Loucy (cell line): ENCODE results near the gene TRIM26.

ENCODE experiments used
- H2AFZ ChIP-seq: fragments of 200-600 bp; sonication (generic); 2 replicates; pipeline ENCODE4 v1.6.0; 2016; ENCODE audit warnings: antibody characterized with exemption, mild to moderate bottlenecking, low read length, moderate library complexity
- H3F3A ChIP-seq: fragments of 200-600 bp; 2 replicates; pipeline ENCODE4 v1.6.0; 2016; ENCODE audit warnings: antibody characterized with exemption, low read depth, mild to moderate bottlenecking
- H3K27me3 ChIP-seq: fragments of 200-600 bp; sonication (generic); 2 replicates; pipeline ENCODE4 v1.6.1; 2014; ENCODE audit warnings: low read length, mild to moderate bottlenecking; ENCODE audit not compliant: insufficient read depth, poor library complexity, severe bottlenecking
- H3K36me3 ChIP-seq: fragments of 200-600 bp; sonication (generic); 2 replicates; pipeline ENCODE4 v1.6.1; 2016; ENCODE audit warnings: low read length; ENCODE audit not compliant: insufficient read depth
- H3K4me1 ChIP-seq: fragments of 200-600 bp; sonication (generic); 2 replicates; pipeline ENCODE4 v1.5.1; 2014; ENCODE audit warnings: low read length, mild to moderate bottlenecking; ENCODE audit not compliant: insufficient read depth, poor library complexity, severe bottlenecking
- H3K4me2 ChIP-seq: fragments of 200-600 bp; sonication (generic); 2 replicates; pipeline ENCODE4 v1.6.0; 2014; ENCODE audit warnings: antibody characterized with exemption, low read length, low read depth, mild to moderate bottlenecking; ENCODE audit not compliant: poor library complexity, severe bottlenecking
- H3K4me3 ChIP-seq: fragments of 200-600 bp; sonication (generic); 2 replicates; pipeline ENCODE4 v1.5.1; 2014; ENCODE audit warnings: low read length, mild to moderate bottlenecking, mixed read lengths; ENCODE audit not compliant: poor library complexity, severe bottlenecking
- H3K79me2 ChIP-seq: fragments of 200-600 bp; sonication (generic); 2 replicates; pipeline ENCODE4 v1.6.1; 2014; ENCODE audit warnings: low read length; ENCODE audit not compliant: insufficient read depth
- H3K9ac ChIP-seq: fragments of 200-600 bp; sonication (generic); 2 replicates; pipeline ENCODE4 v1.6.0; 2014; ENCODE audit warnings: mild to moderate bottlenecking, low read depth, low read length, moderate library complexity; ENCODE audit not compliant: poor library complexity, severe bottlenecking
- H3K9me2 ChIP-seq: fragments of 200-600 bp; sonication (generic); replicated peaks from 2 replicates; pipeline ENCODE4 v1.6.1; 2016; ENCODE audit warnings: low read depth, low read length, mixed read lengths
- H3K9me3 ChIP-seq: fragments of 200-600 bp; sonication (generic); 2 replicates; pipeline ENCODE4 v1.6.1; 2014; ENCODE audit warnings: mild to moderate bottlenecking, antibody characterized with exemption, low read length, low read depth; ENCODE audit not compliant: insufficient read depth
- H4K20me1 ChIP-seq: fragments of 200-600 bp; sonication (generic); 2 replicates; pipeline ENCODE4 v1.6.0; 2014; ENCODE audit warnings: antibody characterized with exemption, low read length, mild to moderate bottlenecking; ENCODE audit not compliant: insufficient read depth, poor library complexity, severe bottlenecking
- EZH2phosphoT487 ChIP-seq: fragments of 200-600 bp; IDR thresholded peaks from 2 replicates; pipeline ENCODE4 v1.6.1; 2018; ENCODE audit warnings: antibody characterized with exemption, mild to moderate bottlenecking, moderate library complexity, borderline replicate concordance
- TF ChIP-seq, protein P1 (sequence below): fragments of 200-600 bp; sonication (generic); conservative IDR thresholded peaks from 2 replicates; pipeline ENCODE4 v1.5.1; 2014; ENCODE audit warnings: mild to moderate bottlenecking, antibody characterized with exemption, low read length

TRIM26 gene

DNA sequence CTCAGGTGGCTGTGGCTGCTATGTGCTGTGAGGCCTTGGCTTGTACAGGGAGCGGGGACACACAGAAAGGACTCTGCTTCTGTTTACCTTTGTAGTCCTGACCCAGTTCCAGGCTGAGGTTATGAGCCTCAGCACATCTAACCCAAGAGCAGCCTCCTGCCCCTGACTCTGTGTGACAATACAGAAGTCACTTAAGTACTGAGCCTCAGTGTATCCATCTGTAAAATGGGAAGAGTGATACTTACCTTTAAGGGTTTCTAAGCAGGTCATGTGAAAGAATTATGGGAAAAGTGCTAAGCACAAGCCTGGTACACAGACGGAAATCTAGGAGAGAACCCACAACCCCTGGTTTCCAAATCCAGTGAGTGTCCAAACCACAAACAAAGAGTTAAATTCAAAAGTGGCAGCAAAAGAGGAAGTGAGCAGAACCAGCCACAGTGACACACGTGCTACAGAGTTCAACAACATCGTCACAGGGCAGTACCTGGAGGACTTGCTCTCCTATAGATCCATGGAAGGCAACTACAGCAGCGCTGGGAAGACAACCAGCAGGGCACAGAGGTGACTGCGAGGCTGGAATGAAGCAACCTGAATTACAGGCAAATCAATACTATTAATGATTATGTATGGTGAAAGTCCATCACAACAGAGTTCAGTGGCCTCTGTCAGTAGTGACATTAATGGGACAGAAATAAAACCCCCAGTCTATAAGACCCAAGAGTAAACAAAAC is 12.5 kb downstream of the TRIM26 start:
- no peak for TF ChIP-seq EZH2phosphoT487
- TF ChIP-seq, protein P1, sequence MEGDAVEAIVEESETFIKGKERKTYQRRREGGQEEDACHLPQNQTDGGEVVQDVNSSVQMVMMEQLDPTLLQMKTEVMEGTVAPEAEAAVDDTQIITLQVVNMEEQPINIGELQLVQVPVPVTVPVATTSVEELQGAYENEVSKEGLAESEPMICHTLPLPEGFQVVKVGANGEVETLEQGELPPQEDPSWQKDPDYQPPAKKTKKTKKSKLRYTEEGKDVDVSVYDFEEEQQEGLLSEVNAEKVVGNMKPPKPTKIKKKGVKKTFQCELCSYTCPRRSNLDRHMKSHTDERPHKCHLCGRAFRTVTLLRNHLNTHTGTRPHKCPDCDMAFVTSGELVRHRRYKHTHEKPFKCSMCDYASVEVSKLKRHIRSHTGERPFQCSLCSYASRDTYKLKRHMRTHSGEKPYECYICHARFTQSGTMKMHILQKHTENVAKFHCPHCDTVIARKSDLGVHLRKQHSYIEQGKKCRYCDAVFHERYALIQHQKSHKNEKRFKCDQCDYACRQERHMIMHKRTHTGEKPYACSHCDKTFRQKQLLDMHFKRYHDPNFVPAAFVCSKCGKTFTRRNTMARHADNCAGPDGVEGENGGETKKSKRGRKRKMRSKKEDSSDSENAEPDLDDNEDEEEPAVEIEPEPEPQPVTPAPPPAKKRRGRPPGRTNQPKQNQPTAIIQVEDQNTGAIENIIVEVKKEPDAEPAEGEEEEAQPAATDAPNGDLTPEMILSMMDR: no peak
- Histone ChIP-seq H3F3A (no peaks in the 10 kb centered on the region), H3K4me2 (no peak overlapping the region), H3K9ac (no peak overlapping the region), H3K36me3 (peaks cover 48% of the 10 kb centered on the region), H4K20me1 (no peaks in the 10 kb centered on the region), H2AFZ (no peak overlapping the region), H3K9me3 (no peaks in the 10 kb centered on the region), H3K79me2 (peaks cover 19% of the 10 kb centered on the region), H3K9me2 (no peaks in the 10 kb centered on the region), H3K27me3 (no peaks in the 10 kb centered on the region), H3K4me1 (no peaks in the 10 kb centered on the region), H3K4me3 (no peak overlapping the region)

DNA sequence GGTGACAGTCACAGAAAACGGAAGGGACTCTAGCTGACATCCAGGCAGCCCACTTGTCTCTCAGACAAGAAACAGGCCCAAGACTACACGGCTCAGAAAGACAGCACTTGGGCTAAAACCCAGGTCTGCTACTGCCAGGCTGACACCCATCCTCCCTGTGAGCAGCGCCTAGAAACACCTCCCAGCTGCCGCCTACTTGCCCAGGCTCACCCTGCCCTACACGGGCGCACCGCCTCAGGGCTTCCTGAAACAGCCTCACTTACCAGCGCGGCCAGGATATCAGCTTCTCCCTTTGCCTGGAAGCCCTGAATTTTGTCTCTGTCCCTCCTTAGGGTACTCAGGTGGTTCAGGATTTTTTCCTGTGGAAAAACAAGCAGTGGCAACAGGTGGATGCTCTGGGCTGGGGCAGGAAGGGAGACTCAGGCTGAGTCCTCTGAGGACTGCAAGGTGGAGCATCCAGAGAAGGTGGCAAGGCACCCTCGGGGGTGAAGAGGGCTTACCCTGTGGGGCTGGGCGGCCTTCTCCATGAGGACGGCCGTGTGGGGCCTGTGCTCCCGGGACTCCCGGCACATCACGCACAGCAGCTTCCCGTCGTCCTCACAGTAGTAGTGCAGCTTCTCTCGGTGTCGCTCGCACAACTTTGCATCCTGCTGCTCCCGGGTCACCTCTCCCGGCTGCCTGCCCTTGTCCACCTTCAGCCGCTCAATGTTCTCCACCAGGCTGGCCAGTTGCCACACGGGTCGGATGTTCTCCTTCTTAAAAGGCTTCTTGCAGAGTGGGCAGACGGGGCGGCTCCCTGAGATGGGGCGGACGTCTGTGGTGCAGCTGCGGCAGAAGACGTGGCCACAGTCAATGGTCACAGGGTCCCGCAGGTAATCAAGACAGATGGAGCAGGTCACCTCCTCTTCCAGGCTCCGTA is 14.8 kb downstream of the TRIM26 start:
- H3K4me3 ChIP-seq: no peak overlapping the region
- H3K79me2 ChIP-seq: no peaks in the 10 kb centered on the region; the same call in 1 of the 2 replicates
- H3F3A ChIP-seq: no peaks in the 10 kb centered on the region
- peaks cover 65% of the 10 kb centered on the region for H3K36me3 ChIP-seq
- no peak overlapping the region for H2AFZ ChIP-seq
- no peak overlapping the region for H3K9ac ChIP-seq
- no peaks in the 10 kb centered on the region for H3K4me1 ChIP-seq
- H3K27me3 ChIP-seq: no peaks in the 10 kb centered on the region
- TF ChIP-seq, protein P1: no peak
- no peak for TF ChIP-seq EZH2phosphoT487
- H4K20me1 ChIP-seq: no peaks in the 10 kb centered on the region
- no peaks in the 10 kb centered on the region for H3K9me2 ChIP-seq
- no peak overlapping the region for H3K4me2 ChIP-seq
- H3K9me3 ChIP-seq: no peaks in the 10 kb centered on the region

DNA sequence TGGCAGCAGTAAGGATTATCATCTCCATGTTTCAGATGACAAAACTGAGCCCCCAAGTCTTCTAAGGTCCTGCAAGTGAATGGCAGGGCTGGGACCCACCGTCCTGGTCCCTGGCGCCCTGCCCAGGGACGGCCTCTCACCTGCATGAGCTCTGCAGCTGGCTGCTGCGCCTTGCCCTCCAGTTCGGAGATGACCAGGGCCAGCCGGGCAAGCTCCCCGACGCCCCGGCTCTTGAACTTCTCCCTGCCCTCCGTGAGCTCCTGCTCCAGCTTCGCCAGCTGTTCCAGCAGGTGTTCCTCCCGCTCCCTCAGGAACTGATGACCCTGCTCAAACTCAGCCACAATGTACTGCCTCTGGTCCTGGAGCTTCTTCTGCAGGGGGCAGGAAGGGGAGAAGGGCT is 16.8 kb downstream of the TRIM26 start:
- no peaks in the 10 kb centered on the region for H3K9me3 ChIP-seq
- H3K4me2 ChIP-seq: no peak overlapping the region
- no peak overlapping the region for H2AFZ ChIP-seq
- no peak overlapping the region for H3K4me3 ChIP-seq
- H4K20me1 ChIP-seq: no peaks in the 10 kb centered on the region
- H3K4me1 ChIP-seq: no peaks in the 10 kb centered on the region
- H3F3A ChIP-seq: no peaks in the 10 kb centered on the region
- H3K9ac ChIP-seq: no peak overlapping the region
- H3K9me2 ChIP-seq: no peaks in the 10 kb centered on the region
- no peaks in the 10 kb centered on the region for H3K27me3 ChIP-seq
- H3K79me2 ChIP-seq: no peaks in the 10 kb centered on the region
- no peak for TF ChIP-seq EZH2phosphoT487
- TF ChIP-seq, protein P1: no peak
- peaks cover 66% of the 10 kb centered on the region for H3K36me3 ChIP-seq
